Measurements from ENCODE around the gene CPA3. TPM values are rescaled to one million over a fixed set of nuclear protein-coding genes. Genes with fewer than 3 reads are reported as not detected.

Gene CPA3
- total RNA-seq, 1 experiment from 2014 or later, result not detected

GRCh38 chr3:148882288-148882687 is 17.2 kb downstream of the CPA3 start (continued):
- TF ChIP-seq ATF2 (CRISPR knock-in tag; IDR thresholded peaks at IDR 0.05; ENCODE audit: borderline replicate concordance, low read depth) (no peak), ZNF121 (CRISPR knock-in tag; IDR thresholded peaks at IDR 0.05) (no peak), AR (CRISPR knock-in tag; IDR thresholded peaks at IDR 0.05) (no peak), ZNF671 (CRISPR knock-in tag; IDR thresholded peaks at IDR 0.05) (no peak), FOXP1 (CRISPR knock-in tag; IDR thresholded peaks at IDR 0.05; ENCODE audit: borderline replicate concordance) (no peak), NR3C1 (CRISPR knock-in tag; conservative IDR thresholded peaks at IDR 0.05; ENCODE audit: low read depth) (no peak), FOXP4 (CRISPR knock-in tag; IDR thresholded peaks at IDR 0.05) (no peak), MXD4 (CRISPR knock-in tag; IDR thresholded peaks at IDR 0.05; ENCODE audit: borderline replicate concordance) (no peak), ERG (CRISPR knock-in tag; IDR thresholded peaks at IDR 0.05) (no peak), ZBTB21 (CRISPR knock-in tag; IDR thresholded peaks at IDR 0.05; ENCODE audit: borderline replicate concordance) (no peak), KAT7 (CRISPR knock-in tag; IDR thresholded peaks at IDR 0.05; ENCODE audit: borderline replicate concordance) (no peak)

GRCh38 chr3:148883163-148883562 is 18.1 kb downstream of the CPA3 start:
- H3K27ac Mint-ChIP-seq, result no peak overlapping the region
- no peak overlapping the region for H3K4me3 Mint-ChIP-seq
- CTCF ChIA-PET, result interaction anchor here (1.4 kb wide), 1 partner anchor 157 kb away, joined by 4 read pairs; no protein-coding TSS in a partner anchor
- TF ChIP-seq NR2C2 (CRISPR knock-in tag; IDR thresholded peaks at IDR 0.05) (no peak), PRRX2 (CRISPR knock-in tag; IDR thresholded peaks at IDR 0.05) (no peak), OVOL2 (CRISPR knock-in tag; IDR thresholded peaks at IDR 0.05; ENCODE audit: borderline replicate concordance) (no peak), ZNF263 (CRISPR knock-in tag; IDR thresholded peaks at IDR 0.05; ENCODE audit: low read depth) (no peak), GRHL2 (CRISPR knock-in tag; IDR thresholded peaks at IDR 0.05; ENCODE audit: insufficient replicate concordance, severe bottlenecking) (no peak), USF2 (CRISPR knock-in tag; IDR thresholded peaks at IDR 0.05) (no peak), MYBL2 (CRISPR knock-in tag; IDR thresholded peaks at IDR 0.05) (no peak), CDX4 (CRISPR knock-in tag; IDR thresholded peaks at IDR 0.05; ENCODE audit: borderline replicate concordance) (no peak), ATF2 (CRISPR knock-in tag; IDR thresholded peaks at IDR 0.05; ENCODE audit: borderline replicate concordance, low read depth) (no peak), TP53 (CRISPR knock-in tag; IDR thresholded peaks at IDR 0.05) (no peak), NFATC4 (CRISPR knock-in tag; IDR thresholded peaks at IDR 0.05) (no peak), STAT6 (CRISPR knock-in tag; conservative IDR thresholded peaks at IDR 0.05; ENCODE audit: low read depth) (no peak)

More at GRCh38 chr3:148883163-148883562, 18.1 kb downstream of the CPA3 start:
- DNase-seq (ENCODE audit: low spot score), result no peak
- Mint-ChIP-seq H3K4me1 (no peaks in the 10 kb centered on the region; the same call in 1 of the 2 replicates), H3K27me3 (ENCODE audit: low read depth) (no peaks in the 10 kb centered on the region), H3K36me3 (no peaks in the 10 kb centered on the region), H3K9me3 (no peaks in the 10 kb centered on the region)
- POLR2A ChIA-PET, result no interaction called here
- ATAC-seq, result no peak
